ENCODE data around the gene FBXL7.

Gene FBXL7

DNA sequence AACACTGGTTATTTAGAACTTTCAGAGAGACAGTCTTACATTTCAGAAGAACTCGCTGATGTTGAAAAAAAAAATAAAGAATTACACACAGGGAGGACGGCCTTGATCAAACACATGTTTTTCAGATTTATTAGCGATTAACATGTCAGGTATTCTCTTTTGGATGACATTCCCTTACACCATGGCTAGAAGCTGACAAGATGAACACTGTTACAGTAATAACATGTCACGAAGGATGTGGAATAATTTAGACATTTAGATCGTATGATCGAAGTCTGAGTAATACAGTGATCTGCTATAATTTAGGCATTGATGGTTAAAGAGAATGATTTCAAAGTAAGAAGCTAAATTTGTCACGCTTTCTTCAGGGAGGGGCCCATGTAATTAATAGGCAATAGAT, 24.6 kb upstream of the FBXL7 start:
- H3K79me2 ChIP-seq (ENCODE audit: insufficient read depth, low read length): no peaks in the 10 kb centered on the region
- no peaks in the 10 kb centered on the region for H3K36me3 ChIP-seq (ENCODE audit: insufficient read depth, low read length)
- H3K4me1 ChIP-seq (ENCODE audit: insufficient read depth, low read length, poor library complexity, severe bottlenecking): no peaks in the 10 kb centered on the region
- no peak overlapping the region for H3K9ac ChIP-seq (ENCODE audit: low read depth, low read length, poor library complexity, severe bottlenecking)
- no peak overlapping the region for H3K4me3 ChIP-seq (ENCODE audit: low read length, poor library complexity, severe bottlenecking)
- H3F3A ChIP-seq (ENCODE audit: low read depth): no peaks in the 10 kb centered on the region
- no peak overlapping the region for H2AFZ ChIP-seq (ENCODE audit: low read length)
- no peak overlapping the region for H3K4me2 ChIP-seq (ENCODE audit: low read depth, low read length, poor library complexity, severe bottlenecking)
- no peaks in the 10 kb centered on the region for H3K27me3 ChIP-seq (ENCODE audit: insufficient read depth, low read length, poor library complexity, severe bottlenecking)
- no peak for TF ChIP-seq EZH2phosphoT487 (IDR thresholded peaks at IDR 0.05; ENCODE audit: borderline replicate concordance)
- no peaks in the 10 kb centered on the region for H3K9me2 ChIP-seq (replicated peaks; ENCODE audit: low read depth, low read length)
- no peaks in the 10 kb centered on the region for H3K9me3 ChIP-seq (ENCODE audit: insufficient read depth, low read depth, low read length)
- H4K20me1 ChIP-seq (ENCODE audit: insufficient read depth, low read length, poor library complexity, severe bottlenecking): no peaks in the 10 kb centered on the region

DNA sequence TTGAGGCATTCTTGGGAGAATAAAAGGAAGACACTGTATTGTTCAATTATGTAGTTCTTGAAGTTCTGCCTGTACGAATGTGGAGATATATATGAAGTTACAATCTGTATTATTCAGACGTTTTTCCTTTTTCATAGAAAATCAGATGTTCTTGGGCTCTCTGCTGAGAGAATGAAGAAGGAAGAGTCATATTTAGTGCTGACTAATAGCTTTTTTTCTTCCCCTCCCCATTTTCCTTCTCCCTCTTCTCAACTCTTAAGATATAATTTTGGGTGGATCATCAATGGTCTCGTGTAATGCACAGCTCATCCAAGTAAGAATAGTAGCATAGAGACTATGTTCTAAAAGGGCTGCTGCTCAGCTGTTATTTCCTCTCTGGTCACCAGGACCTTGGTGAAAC, 23.0 kb upstream of the FBXL7 start:
- H3K4me2 ChIP-seq (ENCODE audit: low read depth, low read length, poor library complexity, severe bottlenecking): no peak overlapping the region
- no peak overlapping the region for H2AFZ ChIP-seq (ENCODE audit: low read length)
- no peaks in the 10 kb centered on the region for H3K4me1 ChIP-seq (ENCODE audit: insufficient read depth, low read length, poor library complexity, severe bottlenecking)
- no peaks in the 10 kb centered on the region for H3K79me2 ChIP-seq (ENCODE audit: insufficient read depth, low read length)
- H3K36me3 ChIP-seq (ENCODE audit: insufficient read depth, low read length): no peaks in the 10 kb centered on the region
- no peaks in the 10 kb centered on the region for H3K9me3 ChIP-seq (ENCODE audit: insufficient read depth, low read depth, low read length)
- no peaks in the 10 kb centered on the region for H4K20me1 ChIP-seq (ENCODE audit: insufficient read depth, low read length, poor library complexity, severe bottlenecking)
- TF ChIP-seq, protein P1, sequence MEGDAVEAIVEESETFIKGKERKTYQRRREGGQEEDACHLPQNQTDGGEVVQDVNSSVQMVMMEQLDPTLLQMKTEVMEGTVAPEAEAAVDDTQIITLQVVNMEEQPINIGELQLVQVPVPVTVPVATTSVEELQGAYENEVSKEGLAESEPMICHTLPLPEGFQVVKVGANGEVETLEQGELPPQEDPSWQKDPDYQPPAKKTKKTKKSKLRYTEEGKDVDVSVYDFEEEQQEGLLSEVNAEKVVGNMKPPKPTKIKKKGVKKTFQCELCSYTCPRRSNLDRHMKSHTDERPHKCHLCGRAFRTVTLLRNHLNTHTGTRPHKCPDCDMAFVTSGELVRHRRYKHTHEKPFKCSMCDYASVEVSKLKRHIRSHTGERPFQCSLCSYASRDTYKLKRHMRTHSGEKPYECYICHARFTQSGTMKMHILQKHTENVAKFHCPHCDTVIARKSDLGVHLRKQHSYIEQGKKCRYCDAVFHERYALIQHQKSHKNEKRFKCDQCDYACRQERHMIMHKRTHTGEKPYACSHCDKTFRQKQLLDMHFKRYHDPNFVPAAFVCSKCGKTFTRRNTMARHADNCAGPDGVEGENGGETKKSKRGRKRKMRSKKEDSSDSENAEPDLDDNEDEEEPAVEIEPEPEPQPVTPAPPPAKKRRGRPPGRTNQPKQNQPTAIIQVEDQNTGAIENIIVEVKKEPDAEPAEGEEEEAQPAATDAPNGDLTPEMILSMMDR (conservative IDR thresholded peaks at IDR 0.05; ENCODE audit: low read length): no peak
- no peak for TF ChIP-seq EZH2phosphoT487 (IDR thresholded peaks at IDR 0.05; ENCODE audit: borderline replicate concordance)
- no peak overlapping the region for H3K9ac ChIP-seq (ENCODE audit: low read depth, low read length, poor library complexity, severe bottlenecking)
- H3F3A ChIP-seq (ENCODE audit: low read depth): no peaks in the 10 kb centered on the region
- no peaks in the 10 kb centered on the region for H3K27me3 ChIP-seq (ENCODE audit: insufficient read depth, low read length, poor library complexity, severe bottlenecking)
- H3K9me2 ChIP-seq (replicated peaks; ENCODE audit: low read depth, low read length): no peaks in the 10 kb centered on the region
- no peak overlapping the region for H3K4me3 ChIP-seq (ENCODE audit: low read length, poor library complexity, severe bottlenecking)

DNA sequence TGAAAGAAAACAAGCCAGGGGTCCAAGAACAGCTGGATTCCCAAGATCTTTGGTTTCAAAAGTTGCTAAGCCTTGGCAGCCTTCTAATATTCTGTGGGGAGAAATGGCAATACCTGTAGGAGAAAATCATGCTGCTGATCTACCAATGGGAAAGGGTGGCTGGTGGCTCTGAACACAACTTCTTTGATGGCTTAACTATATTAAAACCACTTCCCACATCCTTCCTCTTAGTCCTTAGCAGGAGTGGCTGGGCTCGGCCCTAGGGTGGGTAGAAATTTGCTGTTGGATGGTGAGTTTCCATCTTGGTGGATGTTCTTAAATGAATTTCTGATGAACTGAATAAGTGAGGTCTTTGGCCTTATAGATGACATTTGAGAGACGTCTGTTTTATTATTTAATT, 19.5 kb upstream of the FBXL7 start:
- Histone ChIP-seq H3K9me3 (ENCODE audit: insufficient read depth, low read depth, low read length) (no peaks in the 10 kb centered on the region), H3K9me2 (replicated peaks; ENCODE audit: low read depth, low read length) (no peaks in the 10 kb centered on the region), H2AFZ (ENCODE audit: low read length) (no peak overlapping the region), H3K4me1 (ENCODE audit: insufficient read depth, low read length, poor library complexity, severe bottlenecking) (no peaks in the 10 kb centered on the region), H3F3A (ENCODE audit: low read depth) (no peaks in the 10 kb centered on the region), H3K4me2 (ENCODE audit: low read depth, low read length, poor library complexity, severe bottlenecking) (no peak overlapping the region), H3K4me3 (ENCODE audit: low read length, poor library complexity, severe bottlenecking) (no peak overlapping the region), H3K27me3 (ENCODE audit: insufficient read depth, low read length, poor library complexity, severe bottlenecking) (no peaks in the 10 kb centered on the region), H3K79me2 (ENCODE audit: insufficient read depth, low read length) (no peaks in the 10 kb centered on the region), H3K36me3 (ENCODE audit: insufficient read depth, low read length) (no peaks in the 10 kb centered on the region), H4K20me1 (ENCODE audit: insufficient read depth, low read length, poor library complexity, severe bottlenecking) (no peaks in the 10 kb centered on the region), H3K9ac (ENCODE audit: low read depth, low read length, poor library complexity, severe bottlenecking) (no peak overlapping the region)
- TF ChIP-seq, protein P1 (conservative IDR thresholded peaks at IDR 0.05; ENCODE audit: low read length): no peak
- no peak for TF ChIP-seq EZH2phosphoT487 (IDR thresholded peaks at IDR 0.05; ENCODE audit: borderline replicate concordance)

DNA sequence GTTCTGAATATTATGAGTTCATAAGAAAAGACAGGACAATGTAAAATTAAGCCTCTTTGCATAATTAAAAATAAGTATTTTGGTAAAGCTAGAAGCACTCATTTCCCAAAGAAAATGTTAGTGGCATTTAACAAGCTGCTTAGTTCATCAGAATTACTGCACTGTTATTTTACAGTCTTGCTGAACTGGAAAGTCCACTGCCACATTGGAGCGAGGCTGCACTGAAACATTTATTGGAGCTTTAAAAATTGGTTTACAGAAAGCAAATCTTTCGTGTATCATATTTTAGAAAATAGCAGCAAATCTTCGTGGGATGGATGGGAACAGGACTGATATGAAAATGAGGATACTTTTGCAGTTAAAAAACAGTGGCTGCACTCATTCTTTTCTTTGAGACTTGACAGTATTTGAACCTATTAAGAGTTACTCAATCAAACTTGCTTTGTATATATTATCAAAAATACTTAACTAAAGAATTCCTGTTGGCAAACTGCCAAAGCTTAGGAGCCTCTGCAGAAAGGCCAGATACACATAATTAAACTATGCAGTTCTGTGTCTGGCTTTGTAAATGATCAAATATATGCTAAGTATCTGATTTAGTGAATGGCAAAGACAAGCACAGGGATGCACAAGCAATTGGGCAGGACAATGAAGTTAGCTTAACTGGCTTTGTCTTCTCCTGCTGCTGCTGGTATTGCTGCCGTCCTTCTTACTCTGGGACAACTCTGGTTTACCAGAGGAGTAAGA, 16.5 kb upstream of the FBXL7 start:
- Histone ChIP-seq H2AFZ (ENCODE audit: low read length) (no peak overlapping the region), H3K79me2 (ENCODE audit: insufficient read depth, low read length) (no peaks in the 10 kb centered on the region), H3F3A (ENCODE audit: low read depth) (no peaks in the 10 kb centered on the region), H3K4me3 (ENCODE audit: low read length, poor library complexity, severe bottlenecking) (no peak overlapping the region), H3K9me2 (replicated peaks; ENCODE audit: low read depth, low read length) (no peaks in the 10 kb centered on the region), H3K4me2 (ENCODE audit: low read depth, low read length, poor library complexity, severe bottlenecking) (no peak overlapping the region), H3K36me3 (ENCODE audit: insufficient read depth, low read length) (no peaks in the 10 kb centered on the region), H3K4me1 (ENCODE audit: insufficient read depth, low read length, poor library complexity, severe bottlenecking) (no peaks in the 10 kb centered on the region), H3K9me3 (ENCODE audit: insufficient read depth, low read depth, low read length) (no peaks in the 10 kb centered on the region), H3K9ac (ENCODE audit: low read depth, low read length, poor library complexity, severe bottlenecking) (no peak overlapping the region), H3K27me3 (ENCODE audit: insufficient read depth, low read length, poor library complexity, severe bottlenecking) (no peaks in the 10 kb centered on the region), H4K20me1 (ENCODE audit: insufficient read depth, low read length, poor library complexity, severe bottlenecking) (no peaks in the 10 kb centered on the region)
- no peak for TF ChIP-seq EZH2phosphoT487 (IDR thresholded peaks at IDR 0.05; ENCODE audit: borderline replicate concordance)
- TF ChIP-seq, protein P1 (conservative IDR thresholded peaks at IDR 0.05; ENCODE audit: low read length): no peak
